NOMO-1 treated with DMSO at 0.1 percent for 48 hours (cell line): ENCODE data around the gene PCDHGB3.
A peak's percentile ranks its signal among the peaks of the same experiment; 100 is the strongest.
"Not testable (repeated sequence)": the region's sequence is repeated elsewhere in the genome, so short reads cannot be mapped to it uniquely, and the experiment has no call there.

Source experiments
- DNase-seq: peaks from one replicate; lab custom pipeline; 2025; ENCODE audit not compliant: unreplicated experiment; lab: John Stamatoyannopoulos, UW

The PCDHGB3 gene

DNA sequence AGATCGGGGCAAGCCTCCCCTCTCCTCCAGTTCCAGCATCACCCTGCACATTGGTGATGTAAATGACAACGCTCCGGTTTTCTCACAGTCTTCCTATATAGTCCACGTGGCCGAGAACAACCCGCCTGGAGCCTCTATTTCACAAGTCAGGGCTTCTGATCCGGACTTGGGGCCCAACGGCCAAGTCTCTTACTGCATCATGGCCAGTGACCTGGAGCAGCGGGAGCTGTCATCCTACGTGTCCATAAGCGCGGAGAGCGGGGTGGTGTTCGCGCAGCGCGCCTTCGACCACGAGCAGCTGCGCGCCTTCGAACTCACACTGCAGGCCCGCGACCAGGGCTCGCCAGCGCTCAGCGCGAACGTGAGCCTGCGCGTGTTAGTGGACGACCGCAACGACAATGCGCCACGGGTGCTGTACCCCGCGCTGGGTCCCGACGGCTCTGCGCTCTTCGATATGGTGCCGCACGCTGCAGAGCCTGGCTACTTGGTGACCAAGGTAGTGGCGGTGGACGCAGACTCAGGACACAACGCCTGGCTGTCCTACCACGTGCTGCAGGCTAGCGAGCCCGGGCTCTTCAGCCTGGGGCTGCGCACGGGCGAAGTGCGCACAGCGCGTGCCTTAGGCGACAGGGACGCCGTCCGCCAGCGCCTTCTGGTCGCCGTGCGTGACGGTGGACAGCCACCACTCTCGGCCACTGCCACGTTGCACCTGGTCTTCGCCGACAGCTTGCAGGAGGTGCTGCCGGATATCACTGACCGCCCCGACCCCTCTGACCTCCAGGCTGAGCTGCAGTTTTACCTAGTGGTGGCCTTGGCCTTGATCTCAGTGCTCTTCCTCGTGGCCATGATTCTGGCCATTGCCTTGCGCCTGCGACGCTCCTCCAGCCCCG is 19.4 kb downstream of the PCDHGB3 start:
- no peak for DNase-seq

GRCh38 chr5:141392429-141393198 is 22.6 kb downstream of the PCDHGB3 start, which contains the start of gene PCDHGA8:
PCDHGA8 (plus strand) TSS chr5:141392633; CDS start chr5:141392814, 181 bp downstream.
- DNase-seq, result no peak

- DNase-seq, result no peak
These were observed 23.2 kb downstream of the PCDHGB3 start for GRCh38 chr5:141393267-141393666.

DNA sequence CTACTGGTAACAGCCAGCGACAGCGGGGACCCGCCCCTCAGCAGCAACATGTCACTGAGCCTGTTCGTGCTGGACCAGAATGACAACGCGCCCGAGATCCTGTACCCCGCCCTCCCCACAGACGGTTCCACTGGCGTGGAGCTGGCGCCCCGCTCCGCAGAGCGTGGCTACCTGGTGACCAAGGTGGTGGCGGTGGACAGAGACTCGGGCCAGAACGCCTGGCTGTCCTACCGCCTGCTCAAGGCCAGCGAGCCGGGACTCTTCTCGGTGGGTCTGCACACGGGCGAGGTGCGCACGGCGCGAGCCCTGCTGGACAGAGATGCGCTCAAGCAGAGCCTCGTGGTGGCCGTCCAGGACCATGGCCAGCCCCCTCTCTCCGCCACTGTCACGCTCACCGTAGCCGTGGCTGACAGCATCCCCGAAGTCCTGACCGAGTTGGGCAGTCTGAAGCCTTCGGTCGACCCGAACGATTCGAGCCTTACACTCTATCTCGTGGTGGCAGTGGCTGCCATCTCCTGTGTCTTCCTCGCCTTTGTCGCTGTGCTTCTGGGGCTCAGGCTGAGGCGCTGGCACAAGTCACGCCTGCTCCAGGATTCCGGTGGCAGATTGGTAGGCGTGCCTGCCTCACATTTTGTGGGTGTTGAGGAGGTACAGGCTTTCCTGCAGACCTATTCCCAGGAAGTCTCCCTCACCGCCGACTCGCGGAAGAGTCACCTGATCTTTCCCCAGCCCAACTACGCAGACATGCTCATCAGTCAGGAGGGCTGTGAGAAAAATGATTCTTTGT is 24.6 kb downstream of the PCDHGB3 start:
- DNase-seq, result not testable (repeated sequence)

DNA sequence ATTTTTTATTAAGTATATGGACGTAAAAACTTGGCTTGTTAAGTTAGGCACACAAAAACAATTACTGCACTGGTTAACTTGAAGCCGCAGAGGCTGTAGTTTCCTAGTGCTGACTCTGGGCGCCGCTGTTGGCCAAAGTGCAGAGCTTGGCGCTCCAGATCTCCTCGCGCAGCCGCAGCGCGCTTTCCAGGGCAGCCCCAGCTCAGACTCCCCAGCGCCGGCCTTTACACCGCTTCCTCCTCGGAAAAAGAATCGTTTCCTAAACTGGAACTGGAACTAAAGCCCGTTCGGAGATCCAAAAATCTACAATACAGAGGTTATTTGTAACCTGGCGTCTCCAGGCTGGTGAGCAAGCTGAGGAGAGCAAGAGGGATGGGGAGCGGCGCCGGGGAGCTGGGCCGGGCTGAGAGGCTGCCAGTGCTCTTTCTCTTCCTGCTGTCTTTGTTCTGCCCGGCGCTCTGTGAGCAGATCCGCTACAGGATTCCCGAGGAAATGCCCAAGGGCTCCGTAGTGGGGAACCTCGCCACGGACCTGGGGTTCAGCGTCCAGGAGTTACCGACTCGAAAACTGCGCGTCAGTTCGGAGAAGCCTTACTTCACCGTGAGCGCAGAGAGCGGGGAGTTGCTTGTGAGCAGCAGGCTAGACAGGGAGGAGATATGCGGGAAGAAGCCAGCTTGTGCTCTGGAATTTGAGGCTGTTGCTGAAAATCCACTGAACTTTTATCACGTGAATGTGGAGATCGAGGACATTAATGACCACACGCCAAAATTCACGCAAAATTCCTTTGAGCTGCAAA is 27.9 kb downstream of the PCDHGB3 start, which contains the start of gene PCDHGB5:
Gene PCDHGB5 (plus strand): TSS at position 192 of the 796 bp plus-strand sequence. CDS start 181 bp downstream, at position 373.
- not testable (repeated sequence) for DNase-seq

GRCh38 chr5:141398608-141399007 is 28.6 kb downstream of the PCDHGB3 start:
- no peak for DNase-seq

DNA sequence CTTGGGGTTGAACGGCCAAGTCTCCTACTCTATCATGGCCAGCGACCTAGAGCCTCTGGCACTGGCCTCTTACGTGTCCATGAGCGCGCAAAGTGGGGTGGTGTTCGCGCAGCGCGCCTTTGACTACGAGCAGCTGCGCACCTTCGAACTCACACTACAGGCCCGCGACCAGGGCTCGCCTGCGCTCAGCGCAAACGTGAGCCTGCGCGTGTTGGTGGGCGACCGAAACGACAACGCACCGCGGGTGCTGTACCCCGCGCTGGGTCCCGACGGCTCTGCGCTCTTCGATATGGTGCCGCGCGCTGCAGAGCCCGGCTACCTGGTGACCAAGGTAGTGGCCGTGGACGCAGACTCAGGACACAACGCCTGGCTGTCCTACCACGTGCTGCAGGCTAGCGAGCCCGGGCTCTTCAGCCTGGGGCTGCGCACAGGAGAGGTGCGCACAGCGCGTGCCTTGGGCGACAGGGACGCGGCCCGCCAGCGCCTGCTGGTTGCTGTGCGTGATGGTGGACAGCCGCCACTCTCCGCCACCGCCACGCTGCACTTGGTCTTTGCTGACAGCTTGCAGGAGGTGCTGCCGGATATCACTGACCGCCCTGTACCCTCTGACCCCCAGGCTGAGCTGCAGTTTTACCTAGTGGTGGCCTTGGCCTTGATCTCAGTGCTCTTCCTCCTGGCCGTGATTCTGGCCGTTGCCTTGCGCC is 29.7 kb downstream of the PCDHGB3 start:
- DNase-seq, result no peak

DNA sequence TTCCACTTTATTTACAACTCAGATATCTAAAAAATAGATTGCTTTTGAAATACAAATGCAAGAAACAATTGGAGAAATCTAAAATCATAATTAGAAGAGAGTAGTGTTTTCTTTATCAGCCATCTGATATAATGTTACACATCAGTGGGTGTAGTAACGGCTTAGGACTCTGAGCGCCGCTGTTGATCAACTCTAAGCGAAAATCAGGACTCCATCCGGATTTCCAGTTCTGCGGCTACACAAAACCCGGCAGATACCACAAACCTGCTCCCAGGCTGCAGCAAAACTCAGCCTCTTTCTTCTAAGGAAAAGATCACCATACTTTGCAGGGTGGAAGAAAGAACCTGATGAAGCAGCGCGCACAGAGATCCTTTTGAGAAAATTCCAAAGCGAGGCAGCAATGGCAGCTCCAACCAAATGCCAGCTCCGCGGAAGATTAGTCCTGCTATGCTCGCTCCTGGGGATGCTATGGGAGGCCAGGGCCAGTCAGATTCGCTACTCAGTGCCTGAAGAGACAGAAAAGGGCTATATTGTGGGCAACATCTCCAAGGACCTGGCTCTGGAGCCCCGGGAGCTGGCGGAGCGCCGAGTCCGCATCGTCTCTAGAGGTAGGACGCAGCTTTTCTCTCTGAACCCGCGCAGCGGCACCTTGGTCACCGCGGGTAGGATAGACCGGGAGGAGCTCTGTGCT is 32.7 kb downstream of the PCDHGB3 start, which contains the start of gene PCDHGA9:
Gene PCDHGA9 (plus strand): TSS at position 226 of the 691 bp plus-strand sequence. CDS start 175 bp downstream, at position 401.
- DNase-seq, result no peak

- DNase-seq, result no peak
These were observed 33.3 kb downstream of the PCDHGB3 start for GRCh38 chr5:141403387-141403786.

- DNase-seq, result peak; percentile 27
These were observed 37.9 kb downstream of the PCDHGB3 start, which contains the start of gene PCDHGB6 for GRCh38 chr5:141407790-141408505. PCDHGB6 (plus strand) TSS chr5:141408021; CDS start chr5:141408203, 182 bp downstream.

DNA sequence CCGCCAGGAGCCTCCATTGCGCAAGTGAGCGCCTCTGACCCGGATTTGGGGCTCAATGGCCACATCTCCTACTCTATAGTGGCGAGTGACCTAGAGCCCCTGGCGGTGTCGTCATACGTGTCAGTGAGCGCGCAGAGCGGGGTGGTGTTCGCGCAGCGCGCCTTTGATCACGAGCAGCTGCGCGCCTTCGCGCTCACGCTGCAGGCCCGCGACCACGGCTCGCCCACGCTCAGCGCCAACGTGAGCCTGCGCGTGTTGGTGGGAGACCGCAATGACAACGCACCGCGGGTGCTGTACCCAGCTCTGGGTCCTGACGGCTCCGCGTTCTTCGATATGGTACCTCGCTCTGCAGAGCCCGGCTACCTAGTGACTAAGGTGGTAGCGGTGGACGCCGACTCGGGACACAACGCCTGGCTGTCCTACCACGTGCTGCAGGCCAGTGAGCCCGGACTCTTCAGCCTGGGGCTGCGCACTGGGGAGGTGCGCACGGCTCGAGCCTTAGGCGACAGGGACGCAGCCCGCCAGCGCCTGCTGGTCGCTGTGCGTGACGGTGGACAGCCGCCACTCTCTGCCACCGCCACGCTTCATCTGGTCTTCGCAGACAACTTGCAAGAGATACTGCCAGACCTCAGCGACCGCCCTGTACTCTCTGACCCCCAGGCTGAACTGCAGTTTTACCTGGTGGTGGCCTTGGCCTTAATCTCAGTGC is 39.7 kb downstream of the PCDHGB3 start:
- DNase-seq, result no peak

- no peak for DNase-seq
These were observed 41.5 kb downstream of the PCDHGB3 start for GRCh38 chr5:141411575-141411974.

DNA sequence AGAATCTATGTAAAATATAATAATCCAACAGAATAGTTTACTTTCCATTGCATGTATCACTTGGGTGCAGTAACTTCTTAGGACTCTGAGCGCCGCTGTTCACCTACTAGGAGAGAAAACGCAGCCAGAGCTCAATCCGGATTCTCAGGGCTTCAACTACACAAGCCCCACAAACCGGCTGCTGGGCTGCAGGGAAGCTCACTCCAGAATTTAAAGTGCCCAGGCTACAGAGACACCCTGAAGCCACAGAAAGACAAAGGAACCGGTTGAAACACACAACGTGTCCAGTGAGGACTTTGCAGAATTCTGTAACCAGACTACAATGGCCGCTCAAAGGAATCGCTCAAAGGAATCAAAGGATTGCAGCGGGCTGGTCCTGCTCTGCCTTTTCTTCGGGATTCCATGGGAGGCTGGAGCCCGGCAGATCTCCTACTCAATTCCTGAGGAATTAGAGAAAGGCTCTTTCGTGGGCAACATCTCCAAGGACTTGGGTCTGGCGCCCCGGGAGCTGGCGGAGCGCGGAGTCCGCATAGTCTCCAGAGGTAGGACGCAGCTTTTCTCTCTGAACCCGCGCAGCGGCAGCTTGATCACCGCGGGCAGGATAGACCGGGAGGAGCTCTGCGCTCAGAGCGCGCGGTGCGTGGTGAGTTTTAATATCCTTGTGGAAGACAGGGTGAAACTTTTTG is 43.0 kb downstream of the PCDHGB3 start, which contains the start of gene PCDHGA10:
Gene PCDHGA10 (plus strand): TSS at position 134 of the 686 bp plus-strand sequence. CDS start 189 bp downstream, at position 323.
- DNase-seq, result peak; percentile 63

DNA sequence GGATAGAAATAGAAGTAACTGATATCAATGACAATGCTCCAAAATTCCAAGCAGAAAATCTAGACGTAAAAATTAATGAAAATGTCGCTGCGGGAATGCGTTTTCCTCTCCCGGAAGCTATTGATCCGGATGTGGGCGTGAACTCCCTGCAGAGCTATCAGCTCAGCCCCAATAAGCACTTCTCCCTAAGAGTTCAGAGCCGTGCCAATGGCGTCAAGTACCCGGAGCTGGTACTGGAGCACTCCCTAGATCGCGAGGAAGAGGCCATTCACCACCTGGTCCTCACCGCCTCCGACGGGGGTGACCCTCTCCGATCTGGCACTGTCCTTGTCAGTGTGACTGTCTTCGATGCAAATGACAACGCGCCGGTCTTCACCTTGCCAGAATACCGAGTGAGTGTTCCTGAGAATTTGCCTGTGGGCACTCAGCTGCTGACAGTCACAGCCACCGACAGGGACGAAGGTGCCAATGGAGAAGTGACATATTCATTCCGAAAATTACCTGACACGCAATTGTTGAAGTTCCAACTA is 43.6 kb downstream of the PCDHGB3 start:
- DNase-seq, result no peak

DNA sequence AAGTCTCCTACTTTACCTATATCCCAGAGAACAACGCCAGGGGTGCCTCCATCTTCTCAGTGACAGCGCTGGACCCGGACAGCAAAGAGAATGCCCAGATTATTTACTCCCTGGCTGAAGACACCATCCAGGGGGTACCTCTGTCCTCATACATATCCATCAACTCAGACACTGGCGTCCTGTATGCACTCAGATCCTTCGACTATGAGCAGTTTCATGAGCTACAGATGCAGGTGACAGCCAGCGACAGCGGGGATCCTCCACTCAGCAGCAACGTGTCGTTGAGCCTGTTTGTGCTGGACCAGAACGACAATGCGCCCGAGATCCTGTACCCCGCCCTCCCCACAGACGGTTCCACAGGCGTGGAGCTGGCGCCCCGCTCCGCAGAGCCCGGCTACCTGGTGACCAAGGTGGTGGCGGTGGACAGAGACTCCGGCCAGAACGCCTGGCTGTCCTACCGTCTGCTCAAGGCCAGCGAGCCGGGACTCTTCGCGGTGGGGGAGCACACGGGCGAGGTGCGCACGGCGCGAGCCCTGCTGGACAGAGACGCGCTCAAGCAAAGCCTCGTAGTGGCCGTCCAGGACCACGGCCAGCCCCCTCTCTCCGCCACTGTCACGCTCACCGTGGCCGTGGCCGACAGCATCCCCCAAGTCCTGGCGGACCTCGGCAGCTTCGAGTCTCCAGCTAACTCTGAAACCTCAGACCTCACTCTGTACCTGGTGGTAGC is 44.7 kb downstream of the PCDHGB3 start:
- not testable (repeated sequence) for DNase-seq

GRCh38 chr5:141415275-141415618 is 45.2 kb downstream of the PCDHGB3 start:
- DNase-seq, result not testable (repeated sequence)
